ENCODE results near the gene SGK2. TPM values are rescaled to one million over a fixed set of nuclear protein-coding genes. Genes with fewer than 3 reads are reported as not detected.

SGK2 gene
- total and polyA plus RNA-seq, 2 of the 13 experiments (the other 11 are each of a cell fraction or from before 2014, with no cell fraction given) = 6.2 to 29.4 TPM

- TF ChIP-seq CREB3 (CRISPR knock-in tag; IDR thresholded peaks at IDR 0.05) (no peak), CHD2 (IDR thresholded peaks at IDR 0.05; ENCODE audit: low read depth, low read length) (no peak), HNF4G (IDR thresholded peaks at IDR 0.05; ENCODE audit: borderline replicate concordance, low read depth, low read length) (no peak), HNF4G (CRISPR knock-in tag; IDR thresholded peaks at IDR 0.05; ENCODE audit: borderline replicate concordance, low read depth) (no peak), THYN1 (CRISPR knock-in tag; IDR thresholded peaks at IDR 0.05; ENCODE audit: borderline replicate concordance, low read depth) (no peak), PAXIP1 (CRISPR knock-in tag; conservative IDR thresholded peaks at IDR 0.05) (peak; percentile 72), PPARG (CRISPR knock-in tag; conservative IDR thresholded peaks at IDR 0.05) (no peak), ZNF142 (CRISPR knock-in tag; IDR thresholded peaks at IDR 0.05) (no peak), ZNF549 (CRISPR knock-in tag; IDR thresholded peaks at IDR 0.05) (no peak), ZNF607 (CRISPR knock-in tag; IDR thresholded peaks at IDR 0.05; ENCODE audit: borderline replicate concordance) (0 out of 2 replicates have a peak, but pooled peaks have one; percentile 21), ZNF746 (CRISPR knock-in tag; IDR thresholded peaks at IDR 0.05) (no peak), JUNB (CRISPR knock-in tag; IDR thresholded peaks at IDR 0.05; ENCODE audit: borderline replicate concordance) (no peak), AFF4 (CRISPR knock-in tag; IDR thresholded peaks at IDR 0.05) (no peak)
Measured at GRCh38 chr20:43513931-43514647, 44.7 kb upstream of the SGK2 start (continued).

Measured in HepG2 (cell line).